Suprapubic skin (tissue), 4 donors: Measurements from ENCODE around the gene RD3L.

Experiments used
- EP300 ChIP-seq: sonication (generic); formaldehyde crosslinking; IDR thresholded peaks from one replicate; pipeline ENCODE4 v1.6.1; 2017; ENCODE audit warnings: antibody characterized with exemption
- POLR2A ChIP-seq, 2 donors: fragments of 450-650 bp; IDR thresholded peaks; one replicate each; pipeline ENCODE4 v1.6.1; 2017; ENCODE audit warnings: antibody characterized with exemption in 2 of 2, mild to moderate bottlenecking in 2 of 2, moderate library complexity in 2 of 2
- POLR2AphosphoS5 ChIP-seq, 3 donors: sonication (generic); formaldehyde crosslinking; IDR thresholded peaks; one replicate each; pipeline ENCODE4 v1.6.1; 2017; ENCODE audit warnings: antibody characterized with exemption in 3 of 3
- TF ChIP-seq, protein P1 (sequence below), 2 donors: fragments of 200-600 bp in 1 of 2; fragments of 450-650 bp in 1 of 2; sonication (generic) in 1 of 2; IDR thresholded peaks; one replicate each; pipeline ENCODE4 v1.5.1; 2016 to 2019; ENCODE audit warnings: antibody characterized with exemption in 2 of 2, mild to moderate bottlenecking in 1 of 2, moderate library complexity in 1 of 2

DNA sequence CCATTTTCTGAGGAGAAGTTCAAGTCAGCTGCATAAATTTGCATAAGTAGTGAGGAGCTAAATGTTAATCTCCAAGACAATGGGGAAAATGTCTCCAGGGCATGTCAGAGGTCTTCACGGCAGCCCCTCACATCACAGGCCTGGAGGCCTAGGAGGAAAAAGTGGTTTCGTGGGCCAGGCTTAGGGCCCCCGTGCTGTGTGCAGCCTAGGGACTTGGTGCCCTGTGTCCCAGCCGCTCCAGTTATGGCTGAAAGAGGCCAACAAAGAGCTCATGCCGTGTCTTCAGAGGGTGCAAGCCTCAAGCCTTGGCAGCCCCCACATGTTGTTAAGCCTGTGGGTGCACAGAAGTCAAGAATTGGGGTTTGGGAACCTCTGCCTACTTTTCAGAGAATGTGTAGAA, 41.9 kb upstream of the RD3L start:
- TF ChIP-seq, protein P1, sequence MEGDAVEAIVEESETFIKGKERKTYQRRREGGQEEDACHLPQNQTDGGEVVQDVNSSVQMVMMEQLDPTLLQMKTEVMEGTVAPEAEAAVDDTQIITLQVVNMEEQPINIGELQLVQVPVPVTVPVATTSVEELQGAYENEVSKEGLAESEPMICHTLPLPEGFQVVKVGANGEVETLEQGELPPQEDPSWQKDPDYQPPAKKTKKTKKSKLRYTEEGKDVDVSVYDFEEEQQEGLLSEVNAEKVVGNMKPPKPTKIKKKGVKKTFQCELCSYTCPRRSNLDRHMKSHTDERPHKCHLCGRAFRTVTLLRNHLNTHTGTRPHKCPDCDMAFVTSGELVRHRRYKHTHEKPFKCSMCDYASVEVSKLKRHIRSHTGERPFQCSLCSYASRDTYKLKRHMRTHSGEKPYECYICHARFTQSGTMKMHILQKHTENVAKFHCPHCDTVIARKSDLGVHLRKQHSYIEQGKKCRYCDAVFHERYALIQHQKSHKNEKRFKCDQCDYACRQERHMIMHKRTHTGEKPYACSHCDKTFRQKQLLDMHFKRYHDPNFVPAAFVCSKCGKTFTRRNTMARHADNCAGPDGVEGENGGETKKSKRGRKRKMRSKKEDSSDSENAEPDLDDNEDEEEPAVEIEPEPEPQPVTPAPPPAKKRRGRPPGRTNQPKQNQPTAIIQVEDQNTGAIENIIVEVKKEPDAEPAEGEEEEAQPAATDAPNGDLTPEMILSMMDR (IDR thresholded peaks at IDR 0.05) = no peak
- no peak for TF ChIP-seq EP300
- no peak for TF ChIP-seq POLR2A (IDR thresholded peaks at IDR 0.05)
- TF ChIP-seq POLR2AphosphoS5 (IDR thresholded peaks at IDR 0.05) = no peak
